GM08714 (cell line): Measurements from ENCODE around the gene DLGAP4.

Source experiments
- H3K4me3 ChIP-seq: fragments of 200-500 bp; sonication (Bioruptor generic); 2 replicates; pipeline ENCODE4 v1.5.1; 2014; ENCODE audit warnings: mild to moderate bottlenecking, low read length, inconsistent platforms
- ZNF274 ChIP-seq: IDR thresholded peaks from 2 replicates; pipeline ENCODE4 v1.6.1; 2012; ENCODE audit warnings: mild to moderate bottlenecking, low read depth, low read length

Gene DLGAP4

GRCh38 chr20:36309643-36310042 lies 3.5 kb downstream of the DLGAP4 start:
- no peak for TF ChIP-seq ZNF274
- H3K4me3 ChIP-seq, result no peak overlapping the region

- TF ChIP-seq ZNF274, result no peak
- no peak overlapping the region for H3K4me3 ChIP-seq
Measured at GRCh38 chr20:36310215-36310981, 4.3 kb downstream of the DLGAP4 start.

GRCh38 chr20:36311141-36311853 lies 5.2 kb downstream of the DLGAP4 start:
- TF ChIP-seq ZNF274, result no peak
- no peak overlapping the region for H3K4me3 ChIP-seq

GRCh38 chr20:36311854-36312723 lies 6.0 kb downstream of the DLGAP4 start:
- no peak for TF ChIP-seq ZNF274
- no peak overlapping the region for H3K4me3 ChIP-seq

GRCh38 chr20:36312724-36313441 lies 6.7 kb downstream of the DLGAP4 start:
- no peak for TF ChIP-seq ZNF274
- no peak overlapping the region for H3K4me3 ChIP-seq

- TF ChIP-seq ZNF274, result no peak
- H3K4me3 ChIP-seq, result no peak overlapping the region
Measured at GRCh38 chr20:36313476-36313875, 7.3 kb downstream of the DLGAP4 start.

- TF ChIP-seq ZNF274, result no peak
- H3K4me3 ChIP-seq, result no peak overlapping the region
Measured at GRCh38 chr20:36313926-36314325, 7.8 kb downstream of the DLGAP4 start.

GRCh38 chr20:36314734-36315544 lies 8.8 kb downstream of the DLGAP4 start:
- no peak overlapping the region for H3K4me3 ChIP-seq
- no peak for TF ChIP-seq ZNF274

GRCh38 chr20:36315545-36316351 lies 9.6 kb downstream of the DLGAP4 start:
- no peak for TF ChIP-seq ZNF274
- H3K4me3 ChIP-seq, result no peak overlapping the region

GRCh38 chr20:36317675-36318074 lies 11.5 kb downstream of the DLGAP4 start:
- no peak overlapping the region for H3K4me3 ChIP-seq
- no peak for TF ChIP-seq ZNF274

GRCh38 chr20:36318166-36318565 lies 12.0 kb downstream of the DLGAP4 start:
- no peak overlapping the region for H3K4me3 ChIP-seq
- no peak for TF ChIP-seq ZNF274
